ENCODE data around the gene SLCO2A1. TPM values are rescaled to one million over a fixed set of nuclear protein-coding genes. Genes with fewer than 3 reads are reported as not detected.

Gene SLCO2A1
- total and polyA plus RNA-seq, 2 donors (not counting 1 experiment from before 2014, with no cell fraction given), result not detected

DNA sequence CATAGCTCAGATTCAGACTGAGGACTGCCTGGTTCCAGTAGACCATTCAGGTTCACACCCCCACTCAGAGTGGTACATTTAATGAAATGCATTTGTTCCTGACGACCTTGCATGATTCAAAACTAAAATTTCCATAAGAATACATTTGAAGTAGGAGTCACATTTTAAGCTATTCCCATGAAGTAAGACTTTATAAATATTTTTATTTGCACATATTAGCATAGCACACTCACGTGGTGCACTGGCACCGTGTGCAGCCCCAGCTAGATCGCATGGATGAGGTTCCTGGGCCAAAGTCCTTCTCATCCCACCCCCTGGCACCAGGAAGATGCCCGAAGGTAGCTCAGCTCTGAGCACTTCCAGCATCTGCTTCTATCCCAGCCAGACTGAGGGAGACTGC, 59.4 kb downstream of the SLCO2A1 start:
- no peak overlapping the region for H3K27ac Mint-ChIP-seq
- peaks cover 3% of the 10 kb centered on the region for H3K9me3 Mint-ChIP-seq (ENCODE audit: insufficient read depth)
- Histone ChIP-seq H3K36me3 (replicated peaks in 1 of 2; ENCODE audit: control extremely low read depth in 1 of 2, control insufficient read depth in 1 of 2, extremely low read depth in 1 of 2, insufficient read depth in 2 of 2, low read length in 1 of 2) (no peaks in the 10 kb centered on the region), H3K27me3 (replicated peaks in 1 of 4; ENCODE audit: control extremely low read depth in 1 of 4, control insufficient read depth in 3 of 4, insufficient read depth in 4 of 4, low read length in 3 of 4) (no peaks in the 10 kb centered on the region), H4K20me1 (ENCODE audit: control insufficient read depth, insufficient read depth, low read length, poor library complexity, severe bottlenecking) (no peaks in the 10 kb centered on the region), H3K27ac (ENCODE audit: low read length in 2 of 2) (no peak overlapping the region), H3K4me2 (replicated peaks; ENCODE audit: low read depth, low read length, poor library complexity, severe bottlenecking) (no peak overlapping the region), H3K79me2 (ENCODE audit: control insufficient read depth, insufficient read depth, low read length) (no peaks in the 10 kb centered on the region), H3K9me3 (ENCODE audit: control extremely low read depth in 1 of 3, control insufficient read depth in 2 of 3, insufficient read depth in 1 of 3, low read length in 2 of 3) (peaks cover 0 to 8% (median 2%) of the 10 kb centered on the region in 3 donors), H3K4me1 (ENCODE audit: control insufficient read depth in 2 of 2, insufficient read depth in 2 of 2, low read length in 2 of 2) (no peaks in the 10 kb centered on the region), H3K9ac (ENCODE audit: low read length) (no peak overlapping the region), H3K4me3 (ENCODE audit: control extremely low read depth in 1 of 5, extremely low read depth in 1 of 5, insufficient read depth in 1 of 5, low read depth in 2 of 5, low read length in 4 of 5) (no peak overlapping the region), H2AFZ (ENCODE audit: insufficient read depth, low read depth, low read length, poor library complexity, severe bottlenecking) (no peak overlapping the region)
- no peaks in the 10 kb centered on the region for H3K4me1 Mint-ChIP-seq
- DNase-seq (no peak), ATAC-seq (ENCODE audit: low read depth) (no peak)
- no peak overlapping the region for H3K4me3 Mint-ChIP-seq
- ChIA-PET POLR2A (no interaction called here), CTCF (no interaction called here)
- H3K27me3 Mint-ChIP-seq, result peaks cover 8% of the 10 kb centered on the region
- intact Hi-C loops (cut with micrococcal nuclease), result no loop called here
- WGBS (ENCODE audit: insufficient coverage), result 100% methylated on average over 3 of the region's 5 CpGs
- TF ChIP-seq EZH2 (IDR thresholded peaks at IDR 0.05; ENCODE audit: borderline replicate concordance, insufficient read depth, low read depth, low read length, poor library complexity, severe bottlenecking), result no peak
- TF ChIP-seq, protein P1, sequence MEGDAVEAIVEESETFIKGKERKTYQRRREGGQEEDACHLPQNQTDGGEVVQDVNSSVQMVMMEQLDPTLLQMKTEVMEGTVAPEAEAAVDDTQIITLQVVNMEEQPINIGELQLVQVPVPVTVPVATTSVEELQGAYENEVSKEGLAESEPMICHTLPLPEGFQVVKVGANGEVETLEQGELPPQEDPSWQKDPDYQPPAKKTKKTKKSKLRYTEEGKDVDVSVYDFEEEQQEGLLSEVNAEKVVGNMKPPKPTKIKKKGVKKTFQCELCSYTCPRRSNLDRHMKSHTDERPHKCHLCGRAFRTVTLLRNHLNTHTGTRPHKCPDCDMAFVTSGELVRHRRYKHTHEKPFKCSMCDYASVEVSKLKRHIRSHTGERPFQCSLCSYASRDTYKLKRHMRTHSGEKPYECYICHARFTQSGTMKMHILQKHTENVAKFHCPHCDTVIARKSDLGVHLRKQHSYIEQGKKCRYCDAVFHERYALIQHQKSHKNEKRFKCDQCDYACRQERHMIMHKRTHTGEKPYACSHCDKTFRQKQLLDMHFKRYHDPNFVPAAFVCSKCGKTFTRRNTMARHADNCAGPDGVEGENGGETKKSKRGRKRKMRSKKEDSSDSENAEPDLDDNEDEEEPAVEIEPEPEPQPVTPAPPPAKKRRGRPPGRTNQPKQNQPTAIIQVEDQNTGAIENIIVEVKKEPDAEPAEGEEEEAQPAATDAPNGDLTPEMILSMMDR (IDR thresholded peaks at IDR 0.05), result no peak

DNA sequence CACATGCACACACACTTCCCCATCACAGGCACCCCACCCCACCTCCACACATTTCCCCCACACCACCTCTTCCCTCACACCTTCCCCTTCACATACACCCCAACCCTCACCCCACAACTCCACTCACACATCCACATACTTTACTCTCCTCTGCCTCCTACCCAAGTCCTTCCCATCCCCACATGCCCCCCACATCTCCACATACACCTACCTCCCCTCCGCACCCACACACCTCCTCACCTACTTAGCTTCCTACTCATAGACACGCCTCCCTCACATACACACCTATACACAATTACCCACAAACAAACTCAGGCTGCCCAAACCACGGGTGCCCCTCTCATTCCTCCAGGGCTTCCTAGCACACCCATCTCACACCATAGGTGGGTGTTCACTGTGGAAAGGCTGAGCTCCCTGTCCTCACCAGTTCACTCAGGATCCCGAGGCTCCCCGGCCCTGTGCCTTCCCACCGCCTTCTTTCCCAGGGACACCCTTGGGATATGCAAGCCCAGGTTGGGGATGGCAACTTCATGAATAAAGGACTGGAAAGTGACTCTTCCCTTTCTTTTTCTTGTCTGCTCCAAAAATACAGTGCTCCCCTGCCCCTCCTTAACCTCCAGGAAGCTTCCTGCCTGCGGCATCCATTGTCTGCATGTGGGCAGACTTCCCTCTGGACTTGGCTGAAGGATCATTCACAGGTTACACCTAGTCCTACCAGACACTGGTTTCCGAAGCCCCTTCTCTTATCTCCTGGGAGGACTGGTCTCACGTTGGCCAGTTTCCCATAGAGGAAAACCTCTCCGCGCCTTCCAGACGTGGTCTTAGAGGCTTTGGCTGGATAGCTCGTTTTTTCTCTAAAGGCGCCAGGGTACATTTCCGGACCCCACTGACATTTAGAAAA, 61.5 kb downstream of the SLCO2A1 start:
- 88% methylated on average over 8 of the region's 15 CpGs for WGBS (ENCODE audit: insufficient coverage)
- H3K27ac Mint-ChIP-seq, result no peak overlapping the region
- Histone ChIP-seq H3K4me3 (ENCODE audit: control extremely low read depth in 1 of 5, extremely low read depth in 1 of 5, insufficient read depth in 1 of 5, low read depth in 2 of 5, low read length in 4 of 5) (no peak overlapping the region), H3K36me3 (replicated peaks in 1 of 2; ENCODE audit: control extremely low read depth in 1 of 2, control insufficient read depth in 1 of 2, extremely low read depth in 1 of 2, insufficient read depth in 2 of 2, low read length in 1 of 2) (no peaks in the 10 kb centered on the region), H3K9me3 (ENCODE audit: control extremely low read depth in 1 of 3, control insufficient read depth in 2 of 3, insufficient read depth in 1 of 3, low read length in 2 of 3) (peaks cover 0 to 8% (median 2%) of the 10 kb centered on the region in 3 donors), H3K4me1 (ENCODE audit: control insufficient read depth in 2 of 2, insufficient read depth in 2 of 2, low read length in 2 of 2) (no peaks in the 10 kb centered on the region), H3K9ac (ENCODE audit: low read length) (no peak overlapping the region), H2AFZ (ENCODE audit: insufficient read depth, low read depth, low read length, poor library complexity, severe bottlenecking) (no peak overlapping the region), H4K20me1 (ENCODE audit: control insufficient read depth, insufficient read depth, low read length, poor library complexity, severe bottlenecking) (no peaks in the 10 kb centered on the region), H3K4me2 (replicated peaks; ENCODE audit: low read depth, low read length, poor library complexity, severe bottlenecking) (no peak overlapping the region), H3K79me2 (ENCODE audit: control insufficient read depth, insufficient read depth, low read length) (no peaks in the 10 kb centered on the region), H3K27me3 (replicated peaks in 1 of 4; ENCODE audit: control extremely low read depth in 1 of 4, control insufficient read depth in 3 of 4, insufficient read depth in 4 of 4, low read length in 3 of 4) (no peaks in the 10 kb centered on the region), H3K27ac (ENCODE audit: low read length in 2 of 2) (no peak overlapping the region)
- H3K4me1 Mint-ChIP-seq, result no peaks in the 10 kb centered on the region
- peaks cover 3% of the 10 kb centered on the region for H3K9me3 Mint-ChIP-seq (ENCODE audit: insufficient read depth)
- TF ChIP-seq, protein P1 (IDR thresholded peaks at IDR 0.05), result no peak
- no peak for TF ChIP-seq EZH2 (IDR thresholded peaks at IDR 0.05; ENCODE audit: borderline replicate concordance, insufficient read depth, low read depth, low read length, poor library complexity, severe bottlenecking)
- intact Hi-C loops (cut with micrococcal nuclease), result no loop called here
- peaks cover 3% of the 10 kb centered on the region for H3K27me3 Mint-ChIP-seq
- no peak for ATAC-seq (ENCODE audit: low read depth)
- POLR2A ChIA-PET, result no interaction called here
- H3K4me3 Mint-ChIP-seq, result no peak overlapping the region
- CTCF ChIA-PET, result no interaction called here
- DNase-seq, result no peak
